ENCODE results near the gene SIGLEC1. TPM values are rescaled to one million over a fixed set of nuclear protein-coding genes. Genes with fewer than 3 reads are reported as not detected.

The SIGLEC1 gene
- total RNA-seq, 4 donors from 2014 or later: 1.0 to 7.9 (median 3.4) TPM

- Histone ChIP-seq H3K9me3 (no peaks in the 10 kb centered on the region), H3K36me3 (no peaks in the 10 kb centered on the region), H3K27me3 (no peaks in the 10 kb centered on the region), H3K4me3 (peak overlapping the region; percentile 26 to 41), H3K4me1 (peaks cover 0 to 8% of the 10 kb centered on the region in 2 donors), H3K27ac (peak overlapping the region; percentile 86 to 87)
- no peak for TF ChIP-seq POLR2A (IDR thresholded peaks at IDR 0.05)
- TF ChIP-seq, protein P1, sequence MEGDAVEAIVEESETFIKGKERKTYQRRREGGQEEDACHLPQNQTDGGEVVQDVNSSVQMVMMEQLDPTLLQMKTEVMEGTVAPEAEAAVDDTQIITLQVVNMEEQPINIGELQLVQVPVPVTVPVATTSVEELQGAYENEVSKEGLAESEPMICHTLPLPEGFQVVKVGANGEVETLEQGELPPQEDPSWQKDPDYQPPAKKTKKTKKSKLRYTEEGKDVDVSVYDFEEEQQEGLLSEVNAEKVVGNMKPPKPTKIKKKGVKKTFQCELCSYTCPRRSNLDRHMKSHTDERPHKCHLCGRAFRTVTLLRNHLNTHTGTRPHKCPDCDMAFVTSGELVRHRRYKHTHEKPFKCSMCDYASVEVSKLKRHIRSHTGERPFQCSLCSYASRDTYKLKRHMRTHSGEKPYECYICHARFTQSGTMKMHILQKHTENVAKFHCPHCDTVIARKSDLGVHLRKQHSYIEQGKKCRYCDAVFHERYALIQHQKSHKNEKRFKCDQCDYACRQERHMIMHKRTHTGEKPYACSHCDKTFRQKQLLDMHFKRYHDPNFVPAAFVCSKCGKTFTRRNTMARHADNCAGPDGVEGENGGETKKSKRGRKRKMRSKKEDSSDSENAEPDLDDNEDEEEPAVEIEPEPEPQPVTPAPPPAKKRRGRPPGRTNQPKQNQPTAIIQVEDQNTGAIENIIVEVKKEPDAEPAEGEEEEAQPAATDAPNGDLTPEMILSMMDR (IDR thresholded peaks at IDR 0.05): no peak
- intact Hi-C loops (cut with DNase I; ENCODE audit: low total_unique reads): no loop called here
- no peak for DNase-seq
Observed at GRCh38 chr20:3733119-3733995, 21.0 kb upstream of the SIGLEC1 start.

DNA sequence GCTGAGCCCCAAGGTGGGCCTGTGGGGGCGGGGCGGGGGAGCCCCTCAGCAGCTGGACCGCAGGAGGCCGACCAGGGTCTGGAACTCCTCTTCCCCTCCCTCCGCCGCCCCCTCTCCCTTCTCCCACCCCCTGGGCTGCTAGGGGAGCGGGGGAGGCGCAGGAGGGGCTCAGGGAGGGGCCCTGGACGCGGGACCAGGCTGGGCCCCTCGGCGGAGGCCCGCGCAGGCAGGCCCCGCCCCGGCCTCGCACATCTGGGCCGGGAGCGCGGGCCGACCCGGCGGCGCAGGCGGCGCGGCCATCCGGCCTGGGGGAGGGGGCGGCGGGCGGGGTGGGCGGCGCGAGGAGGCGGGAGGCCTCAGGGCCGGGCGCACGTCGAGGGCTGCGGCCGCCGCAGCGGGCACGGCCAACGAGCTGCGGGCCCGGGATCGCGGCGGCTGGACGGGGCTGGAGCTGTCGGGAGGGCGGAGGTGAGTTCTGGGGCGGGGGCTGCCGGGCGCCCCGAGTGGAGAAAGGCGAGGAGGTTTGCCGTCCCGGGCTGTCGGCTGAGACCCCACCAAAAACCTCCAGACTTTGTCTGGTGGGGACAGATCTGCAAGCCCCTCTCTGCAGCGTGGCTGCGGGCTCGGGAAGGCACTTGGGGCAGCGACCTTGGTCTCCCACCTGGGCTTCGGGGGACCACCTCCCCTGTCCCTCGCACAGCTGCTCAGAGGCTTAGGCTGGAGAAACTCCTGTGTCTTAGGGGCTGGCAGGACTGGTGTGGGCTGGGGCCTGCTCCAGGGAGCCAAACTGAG is 20.1 kb upstream of the SIGLEC1 start, which contains the start of gene HSPA12B:
TSS of gene HSPA12B (plus strand) at position 359 of the 792 bp plus-strand sequence. CDS start 5,990 bp downstream, outside the sequence.
- peak within 1 kb of the TSS; percentile 26 to 41 for H3K4me3 ChIP-seq
- intact Hi-C loops (cut with DNase I; ENCODE audit: low total_unique reads): no loop called here
- H3K27ac ChIP-seq: peak within 1 kb of the TSS; percentile 86 to 87
- no peak for TF ChIP-seq POLR2A (IDR thresholded peaks at IDR 0.05)
- TF ChIP-seq, protein P1 (IDR thresholded peaks at IDR 0.05): no peak
- DNase-seq: peak in 1 of 2 donors; percentile 35
- H3K9me3 ChIP-seq: no peaks in the 10 kb centered on the region
- H3K36me3 ChIP-seq: no peaks in the 10 kb centered on the region
- H3K27me3 ChIP-seq: no peaks in the 10 kb centered on the region
- peaks cover 0 to 8% of the 10 kb centered on the region in 2 donors for H3K4me1 ChIP-seq

- intact Hi-C loops (cut with DNase I; ENCODE audit: low total_unique reads): no loop called here
- peak overlapping the region; percentile 86 to 87 for H3K27ac ChIP-seq
- H3K4me3 ChIP-seq: no peak overlapping the region
- DNase-seq: peak in 1 of 2 donors; percentile 26
- no peak for TF ChIP-seq POLR2A (IDR thresholded peaks at IDR 0.05)
- TF ChIP-seq, protein P1 (IDR thresholded peaks at IDR 0.05): no peak
- H3K36me3 ChIP-seq: no peaks in the 10 kb centered on the region
- H3K9me3 ChIP-seq: no peaks in the 10 kb centered on the region
- peaks cover 0 to 8% of the 10 kb centered on the region in 2 donors for H3K4me1 ChIP-seq
- no peaks in the 10 kb centered on the region for H3K27me3 ChIP-seq
Observed at GRCh38 chr20:3731944-3732326, 19.5 kb upstream of the SIGLEC1 start.

DNA sequence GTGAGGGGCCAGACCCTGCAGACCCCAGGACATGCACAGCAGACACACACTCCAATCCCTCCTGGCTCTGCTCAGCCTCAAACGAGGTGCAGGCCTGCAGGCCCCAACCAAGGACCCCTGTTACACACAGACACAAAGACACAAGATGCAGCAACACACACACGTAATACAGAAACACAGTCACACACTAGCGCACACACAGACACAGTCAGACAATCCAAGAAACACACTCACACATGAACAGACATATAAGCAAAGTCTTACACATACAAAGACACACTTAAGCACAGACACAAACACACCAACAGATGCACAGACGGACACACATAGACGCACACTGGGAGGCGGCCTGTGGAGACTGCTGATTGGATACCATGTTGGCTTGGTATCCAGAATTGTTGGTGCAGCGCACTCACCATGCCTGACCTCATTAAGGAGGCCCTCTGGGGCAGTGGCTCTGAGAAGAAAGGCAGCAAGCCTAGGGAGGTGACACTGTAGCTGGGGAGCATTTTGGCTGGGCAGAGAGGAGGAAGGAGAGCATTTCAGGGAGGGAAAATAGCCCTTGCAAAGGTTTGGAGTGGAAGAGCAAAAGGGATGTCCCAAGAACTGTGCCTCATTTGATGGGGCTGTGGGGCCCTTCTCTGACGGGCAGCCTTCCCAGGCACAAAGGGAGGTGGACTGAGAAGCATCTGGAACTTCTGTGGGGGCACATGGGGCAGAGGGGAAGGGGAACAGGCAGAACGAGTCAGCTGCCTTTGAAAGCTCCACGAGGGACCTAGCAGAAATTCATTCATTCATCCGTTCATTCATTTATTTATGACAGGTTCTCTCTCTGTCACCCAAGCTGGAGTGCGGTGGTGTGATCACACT is 18.6 kb upstream of the SIGLEC1 start:
- peaks cover 0 to 8% of the 10 kb centered on the region in 2 donors for H3K4me1 ChIP-seq
- intact Hi-C loops (cut with DNase I; ENCODE audit: low total_unique reads): no loop called here
- TF ChIP-seq POLR2A (IDR thresholded peaks at IDR 0.05): no peak
- TF ChIP-seq, protein P1 (IDR thresholded peaks at IDR 0.05): no peak
- no peak for DNase-seq
- H3K4me3 ChIP-seq: no peak overlapping the region
- H3K27ac ChIP-seq: no peak overlapping the region
- H3K9me3 ChIP-seq: no peaks in the 10 kb centered on the region
- H3K27me3 ChIP-seq: no peaks in the 10 kb centered on the region
- no peaks in the 10 kb centered on the region for H3K36me3 ChIP-seq
